Trophoblast cell (in vitro differentiated cells and primary cell): Measurements from ENCODE around the gene MED14.

Experiments
- DNase-seq, 2 donors: peaks; one replicate each; pipeline ENCODE4 v3.0.0-alpha.2; 2016
- H2AFZ ChIP-seq: 2 replicates; pipeline ENCODE4 v1.6.1; 2013; ENCODE audit warnings: low read length, moderate library complexity, mild to moderate bottlenecking; ENCODE audit not compliant: insufficient read depth, poor library complexity
- H2AK5ac ChIP-seq: 2 replicates; pipeline ENCODE4 v1.6.1; 2013; ENCODE audit warnings: mild to moderate bottlenecking, low read length
- H2BK120ac ChIP-seq: 2 replicates; pipeline ENCODE4 v1.6.1; 2013; ENCODE audit warnings: low read length, mild to moderate bottlenecking, moderate library complexity; ENCODE audit not compliant: insufficient read depth, poor library complexity
- H2BK12ac ChIP-seq: 2 replicates; pipeline ENCODE4 v1.6.1; 2013; ENCODE audit warnings: mild to moderate bottlenecking, low read length, moderate library complexity
- H2BK5ac ChIP-seq: 2 replicates; pipeline ENCODE4 v1.6.1; 2013; ENCODE audit warnings: low read length, low read depth, moderate library complexity, mild to moderate bottlenecking; ENCODE audit not compliant: poor library complexity
- H3K14ac ChIP-seq: 2 replicates; pipeline ENCODE4 v1.6.1; 2013; ENCODE audit warnings: mild to moderate bottlenecking, low read length
- H3K18ac ChIP-seq: 2 replicates; pipeline ENCODE4 v1.6.1; 2013; ENCODE audit warnings: mild to moderate bottlenecking, low read length
- H3K23ac ChIP-seq: 2 replicates; pipeline ENCODE4 v1.6.1; 2013; ENCODE audit warnings: low read length
- H3K27ac ChIP-seq: 2 replicates; pipeline ENCODE4 v1.5.1; 2013; ENCODE audit warnings: low read depth, mild to moderate bottlenecking, inconsistent platforms, low read length, moderate library complexity
- H3K27me3 ChIP-seq: 2 replicates; pipeline ENCODE4 v1.6.1; 2013; ENCODE audit warnings: inconsistent platforms, mild to moderate bottlenecking, low read length, moderate library complexity; ENCODE audit not compliant: insufficient read depth
- H3K36me3 ChIP-seq, 2 experiments: 1 replicate in 1 of 2; 2 replicates in 1 of 2; pipeline ENCODE4 v1.6.1; 2013; ENCODE audit warnings: low read length in 2 of 2, mild to moderate bottlenecking in 2 of 2, moderate library complexity in 1 of 2; ENCODE audit not compliant: insufficient read depth in 2 of 2, control insufficient read depth in 1 of 2
- H3K4ac ChIP-seq: 2 replicates; pipeline ENCODE4 v1.6.1; 2013; ENCODE audit warnings: low read depth, mild to moderate bottlenecking, low read length, moderate library complexity
- H3K4me1 ChIP-seq, 2 experiments: 1 replicate in 1 of 2; 2 replicates in 1 of 2; pipeline ENCODE4 v1.6.1; 2013; ENCODE audit warnings: low read length in 2 of 2, mild to moderate bottlenecking in 2 of 2, moderate library complexity in 1 of 2; ENCODE audit not compliant: insufficient read depth in 2 of 2, control insufficient read depth in 1 of 2
- H3K4me2 ChIP-seq: 2 replicates; pipeline ENCODE4 v1.6.1; 2013; ENCODE audit warnings: inconsistent platforms, mild to moderate bottlenecking, low read length, moderate library complexity
- H3K4me3 ChIP-seq: 2 replicates; pipeline ENCODE4 v1.5.1; 2013; ENCODE audit warnings: mild to moderate bottlenecking, low read depth, low read length, inconsistent platforms
- H3K79me1 ChIP-seq: one replicate; pipeline ENCODE4 v1.6.1; 2013; ENCODE audit warnings: low read length
- H3K79me2 ChIP-seq: 2 replicates; pipeline ENCODE4 v1.6.1; 2013; ENCODE audit warnings: low read length, mild to moderate bottlenecking; ENCODE audit not compliant: control insufficient read depth, insufficient read depth, poor library complexity
- H3K9ac ChIP-seq: 2 replicates; pipeline ENCODE4 v1.6.1; 2013; ENCODE audit warnings: mild to moderate bottlenecking, low read length
- H3K9me3 ChIP-seq: 2 replicates; pipeline ENCODE4 v1.6.1; 2013; ENCODE audit warnings: low read depth, mild to moderate bottlenecking, control low read depth, inconsistent platforms, low read length; ENCODE audit not compliant: insufficient read depth
- H4K12ac ChIP-seq: 2 replicates; pipeline ENCODE4 v1.6.1; 2013; ENCODE audit warnings: low read depth, mild to moderate bottlenecking, low read length, moderate library complexity
- H4K8ac ChIP-seq: 2 replicates; pipeline ENCODE4 v1.6.1; 2013; ENCODE audit warnings: low read depth, mild to moderate bottlenecking, low read length, moderate library complexity
- H4K91ac ChIP-seq: one replicate; pipeline ENCODE4 v1.6.1; 2013; ENCODE audit warnings: low read depth, mild to moderate bottlenecking, low read length, moderate library complexity
- WGBS: extraction: QIAGEN DNeasy Blood & Tissue Kit; methylation state at CpG from one replicate; pipeline ENCODE4 v1.1.7; 2013; ENCODE audit warnings: missing lambda C conversion rate; ENCODE audit not compliant: insufficient read length, insufficient coverage; ENCODE audit errors: extremely low coverage; 5-methylcytosine and 5-hydroxymethylcytosine counted together

MED14 gene

GRCh38 chrX:40685362-40685918, 49.9 kb downstream of the MED14 start:
- no peak overlapping the region for H3K9ac ChIP-seq
- H3K4me3 ChIP-seq, result no peak overlapping the region
- H3K36me3 ChIP-seq, result peaks cover 8 to 16% of the 10 kb centered on the region in 2 experiments
- H2BK5ac ChIP-seq, result no peak overlapping the region
- no peak overlapping the region for H4K91ac ChIP-seq
- H3K79me1 ChIP-seq, result no peaks in the 10 kb centered on the region
- no peak overlapping the region for H2BK12ac ChIP-seq
- no peaks in the 10 kb centered on the region for H3K79me2 ChIP-seq
- no peak overlapping the region for H2AFZ ChIP-seq
- H3K4me2 ChIP-seq, result no peak overlapping the region
- DNase-seq, result no peak
- no peak overlapping the region for H3K18ac ChIP-seq
- no peak overlapping the region for H3K14ac ChIP-seq
- H3K27me3 ChIP-seq, result no peaks in the 10 kb centered on the region
- H4K12ac ChIP-seq, result no peak overlapping the region
- H2BK120ac ChIP-seq, result no peak overlapping the region
- H2AK5ac ChIP-seq, result no peak overlapping the region
- WGBS, result no CpG with 5 or more reads among the region's 4 CpGs
- no peak overlapping the region for H4K8ac ChIP-seq
- H3K23ac ChIP-seq, result no peak overlapping the region
- no peaks in the 10 kb centered on the region for H3K4me1 ChIP-seq
- H3K4ac ChIP-seq, result no peak overlapping the region
- no peaks in the 10 kb centered on the region for H3K9me3 ChIP-seq
- no peak overlapping the region for H3K27ac ChIP-seq

GRCh38 chrX:40684092-40684491, 51.2 kb downstream of the MED14 start:
- H3K14ac ChIP-seq, result no peak overlapping the region
- no peak overlapping the region for H3K9ac ChIP-seq
- peaks cover 12 to 22% of the 10 kb centered on the region in 2 experiments for H3K36me3 ChIP-seq
- no peak overlapping the region for H3K4me3 ChIP-seq
- H2BK12ac ChIP-seq, result no peak overlapping the region
- no peak overlapping the region for H2AK5ac ChIP-seq
- H3K27me3 ChIP-seq, result no peaks in the 10 kb centered on the region
- H3K4me1 ChIP-seq, result no peaks in the 10 kb centered on the region
- H3K23ac ChIP-seq, result no peak overlapping the region
- no peaks in the 10 kb centered on the region for H3K79me1 ChIP-seq
- H2BK120ac ChIP-seq, result no peak overlapping the region
- DNase-seq, result no peak
- no peak overlapping the region for H3K4me2 ChIP-seq
- H3K79me2 ChIP-seq, result no peaks in the 10 kb centered on the region
- H4K12ac ChIP-seq, result no peak overlapping the region
- no peak overlapping the region for H4K91ac ChIP-seq
- no peak overlapping the region for H3K4ac ChIP-seq
- no CpG with 5 or more reads among the region's 1 CpG for WGBS
- H2BK5ac ChIP-seq, result no peak overlapping the region
- no peak overlapping the region for H4K8ac ChIP-seq
- H2AFZ ChIP-seq, result no peak overlapping the region
- no peak overlapping the region for H3K27ac ChIP-seq
- H3K18ac ChIP-seq, result no peak overlapping the region
- no peaks in the 10 kb centered on the region for H3K9me3 ChIP-seq

- no peak overlapping the region for H3K23ac ChIP-seq
- H3K9ac ChIP-seq, result no peak overlapping the region
- no peaks in the 10 kb centered on the region for H3K27me3 ChIP-seq
- H3K14ac ChIP-seq, result no peak overlapping the region
- no peak overlapping the region for H4K91ac ChIP-seq
- no peak overlapping the region for H2AK5ac ChIP-seq
- no peak overlapping the region for H3K27ac ChIP-seq
- no peak for DNase-seq
- H4K12ac ChIP-seq, result no peak overlapping the region
- no peak overlapping the region for H2AFZ ChIP-seq
- H3K79me2 ChIP-seq, result no peaks in the 10 kb centered on the region
- H2BK12ac ChIP-seq, result no peak overlapping the region
- no peak overlapping the region for H3K4ac ChIP-seq
- no peaks in the 10 kb centered on the region for H3K9me3 ChIP-seq
- no peak overlapping the region for H3K18ac ChIP-seq
- no peak overlapping the region for H3K4me3 ChIP-seq
- WGBS, result no CpG with 5 or more reads among the region's 3 CpGs
- no peaks in the 10 kb centered on the region for H3K4me1 ChIP-seq
- no peak overlapping the region for H2BK120ac ChIP-seq
- H2BK5ac ChIP-seq, result no peak overlapping the region
- peaks cover 12 to 21% of the 10 kb centered on the region in 2 experiments for H3K36me3 ChIP-seq
- H3K4me2 ChIP-seq, result no peak overlapping the region
- H4K8ac ChIP-seq, result no peak overlapping the region
- no peaks in the 10 kb centered on the region for H3K79me1 ChIP-seq
Measured at GRCh38 chrX:40683245-40683644, 52.1 kb downstream of the MED14 start.

- H2AK5ac ChIP-seq, result no peak overlapping the region
- H3K27me3 ChIP-seq, result no peaks in the 10 kb centered on the region
- no peak overlapping the region for H3K4ac ChIP-seq
- H3K9me3 ChIP-seq, result no peaks in the 10 kb centered on the region
- no peak overlapping the region for H2AFZ ChIP-seq
- WGBS, result no CpG with 5 or more reads among the region's 6 CpGs
- H4K8ac ChIP-seq, result no peak overlapping the region
- no peak overlapping the region for H3K18ac ChIP-seq
- no peak overlapping the region for H3K14ac ChIP-seq
- H3K23ac ChIP-seq, result no peak overlapping the region
- no peak overlapping the region for H4K12ac ChIP-seq
- H3K9ac ChIP-seq, result no peak overlapping the region
- no peak overlapping the region for H2BK120ac ChIP-seq
- no peaks in the 10 kb centered on the region for H3K79me2 ChIP-seq
- H3K79me1 ChIP-seq, result no peaks in the 10 kb centered on the region
- no peak overlapping the region for H2BK5ac ChIP-seq
- H3K4me1 ChIP-seq, result no peaks in the 10 kb centered on the region
- no peak for DNase-seq
- no peak overlapping the region for H4K91ac ChIP-seq
- no peak overlapping the region for H2BK12ac ChIP-seq
- H3K36me3 ChIP-seq, result peaks cover 15 to 30% of the 10 kb centered on the region in 2 experiments
- no peak overlapping the region for H3K4me3 ChIP-seq
- no peak overlapping the region for H3K27ac ChIP-seq
- no peak overlapping the region for H3K4me2 ChIP-seq
Measured at GRCh38 chrX:40671126-40671525, 64.2 kb downstream of the MED14 start.
